Right lobe of liver (tissue), 4 donors: Measurements from ENCODE around the gene BTBD16.

Experiments
- POLR2A ChIP-seq: fragments of 450-650 bp; IDR thresholded peaks from one replicate; pipeline ENCODE4 v1.6.1; 2017; ENCODE audit warnings: antibody characterized with exemption, mild to moderate bottlenecking
- TF ChIP-seq, protein P1 (sequence below), 4 donors: fragments of 200-600 bp in 3 of 4; fragments of 450-650 bp in 1 of 4; IDR thresholded peaks; one replicate each; pipeline versions ENCODE4 v1.5.1 to v1.8.0; 2016 to 2022; ENCODE audit warnings: antibody characterized with exemption in 4 of 4, mild to moderate bottlenecking in 2 of 4
- donor health status: DM: no; HTN: no; CAD: no.
- donor health status: DM: no; HTN: no; CAD: no.
- donor health status: DM: no; HTN: yes; CAD: no.

DNA sequence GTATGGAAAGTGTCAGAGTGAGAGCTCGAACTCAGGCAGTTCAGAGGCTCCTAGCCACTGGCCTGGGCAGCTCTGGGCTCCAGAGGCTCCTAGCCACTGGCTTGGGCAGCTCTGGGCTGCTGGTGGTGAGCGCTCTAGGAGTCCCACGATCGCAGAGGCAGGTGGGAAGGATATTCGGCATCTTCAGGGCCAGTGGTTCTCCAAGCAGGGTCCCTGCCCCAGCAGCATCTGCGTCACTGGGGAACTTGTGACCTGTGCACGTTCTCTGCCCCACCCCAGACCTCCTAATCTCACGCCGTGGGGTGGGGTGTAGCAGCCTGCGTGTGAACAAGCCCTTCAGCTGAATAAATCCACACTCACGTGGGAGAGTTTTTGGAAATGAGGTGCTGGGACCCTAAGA, 25.2 kb upstream of the BTBD16 start:
- TF ChIP-seq, protein P1, sequence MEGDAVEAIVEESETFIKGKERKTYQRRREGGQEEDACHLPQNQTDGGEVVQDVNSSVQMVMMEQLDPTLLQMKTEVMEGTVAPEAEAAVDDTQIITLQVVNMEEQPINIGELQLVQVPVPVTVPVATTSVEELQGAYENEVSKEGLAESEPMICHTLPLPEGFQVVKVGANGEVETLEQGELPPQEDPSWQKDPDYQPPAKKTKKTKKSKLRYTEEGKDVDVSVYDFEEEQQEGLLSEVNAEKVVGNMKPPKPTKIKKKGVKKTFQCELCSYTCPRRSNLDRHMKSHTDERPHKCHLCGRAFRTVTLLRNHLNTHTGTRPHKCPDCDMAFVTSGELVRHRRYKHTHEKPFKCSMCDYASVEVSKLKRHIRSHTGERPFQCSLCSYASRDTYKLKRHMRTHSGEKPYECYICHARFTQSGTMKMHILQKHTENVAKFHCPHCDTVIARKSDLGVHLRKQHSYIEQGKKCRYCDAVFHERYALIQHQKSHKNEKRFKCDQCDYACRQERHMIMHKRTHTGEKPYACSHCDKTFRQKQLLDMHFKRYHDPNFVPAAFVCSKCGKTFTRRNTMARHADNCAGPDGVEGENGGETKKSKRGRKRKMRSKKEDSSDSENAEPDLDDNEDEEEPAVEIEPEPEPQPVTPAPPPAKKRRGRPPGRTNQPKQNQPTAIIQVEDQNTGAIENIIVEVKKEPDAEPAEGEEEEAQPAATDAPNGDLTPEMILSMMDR (IDR thresholded peaks at IDR 0.05), result no peak
- no peak for TF ChIP-seq POLR2A
